Left renal pelvis (tissue), 4 donors: ENCODE results near the gene CETP. TPM values are rescaled to one million over a fixed set of nuclear protein-coding genes. Genes with fewer than 3 reads are reported as not detected.
"Not testable (repeated sequence)": the region's sequence is repeated elsewhere in the genome, so short reads cannot be mapped to it uniquely, and the experiment has no call there.

ENCODE experiments used
- DNase-seq, 4 donors: peaks; one replicate each; pipeline ENCODE4 v3.0.0-alpha.2; 2013; ENCODE audit warnings: low read depth in 4 of 4, low spot score in 3 of 4
- polyA plus RNA-seq, 4 donors: library from polyadenylated mRNA; unstranded; fragments of 120-200 nt; gene quantifications; one replicate each; pipeline ENCODE4 v1.2.1, GENCODE V29; 2013; ENCODE audit not compliant: insufficient read length in 4 of 4

The CETP gene
- polyA plus RNA-seq, 4 donors: 7.3 to 13.4 (median 11.4) TPM

DNA sequence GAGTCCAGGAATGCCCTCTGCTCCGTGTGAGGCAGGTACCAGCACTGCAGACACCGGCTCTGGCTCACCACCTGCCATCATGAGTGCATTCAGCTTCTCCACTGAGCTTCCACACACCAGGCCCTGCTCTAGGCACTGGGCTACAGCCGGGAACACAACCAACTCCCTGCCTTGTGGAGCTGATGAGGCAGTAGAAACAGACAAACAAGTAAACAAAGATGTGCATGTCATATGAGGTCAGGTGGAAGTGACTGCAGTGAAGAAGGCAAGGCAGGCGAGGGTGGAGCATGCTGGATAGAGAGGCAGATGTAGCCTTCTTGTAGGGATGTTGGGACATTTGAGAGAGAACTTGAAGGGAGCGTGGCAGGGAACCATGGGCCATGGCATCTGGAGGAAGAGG is 32.6 kb downstream of the CETP start:
- DNase-seq: no peak

DNA sequence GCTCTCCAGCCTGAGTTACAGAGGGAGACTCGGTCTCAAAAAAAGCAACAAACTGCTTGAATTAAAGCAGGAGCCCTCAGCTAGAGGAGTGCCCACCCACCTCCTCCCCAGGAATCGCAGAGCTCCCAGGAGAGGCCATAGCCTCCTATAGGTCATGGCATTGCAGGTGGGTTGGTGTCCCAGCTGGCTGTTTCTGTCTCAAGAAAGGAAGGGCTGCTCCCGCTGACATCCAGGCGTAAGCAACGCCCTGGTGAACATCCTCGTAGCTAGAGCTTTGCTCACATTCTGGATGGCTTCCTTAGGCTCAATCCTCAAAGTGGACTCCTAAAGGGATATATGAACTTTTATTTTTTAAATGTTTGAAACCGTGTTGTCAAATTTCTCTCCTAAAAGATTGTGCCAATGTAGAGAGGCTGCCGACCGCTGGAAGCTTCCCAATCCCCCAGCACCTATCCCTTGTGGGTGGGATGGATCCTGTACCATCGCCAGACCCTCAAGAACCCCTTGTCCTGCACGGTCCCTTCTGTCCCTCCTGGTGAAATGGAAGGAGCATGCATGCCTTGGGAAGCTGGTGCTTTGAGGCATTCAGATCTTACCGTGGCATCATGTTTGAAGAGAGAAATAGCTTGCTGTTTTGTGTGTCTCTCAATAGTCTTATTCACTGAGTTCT is 33.5 kb downstream of the CETP start:
- no peak for DNase-seq

DNA sequence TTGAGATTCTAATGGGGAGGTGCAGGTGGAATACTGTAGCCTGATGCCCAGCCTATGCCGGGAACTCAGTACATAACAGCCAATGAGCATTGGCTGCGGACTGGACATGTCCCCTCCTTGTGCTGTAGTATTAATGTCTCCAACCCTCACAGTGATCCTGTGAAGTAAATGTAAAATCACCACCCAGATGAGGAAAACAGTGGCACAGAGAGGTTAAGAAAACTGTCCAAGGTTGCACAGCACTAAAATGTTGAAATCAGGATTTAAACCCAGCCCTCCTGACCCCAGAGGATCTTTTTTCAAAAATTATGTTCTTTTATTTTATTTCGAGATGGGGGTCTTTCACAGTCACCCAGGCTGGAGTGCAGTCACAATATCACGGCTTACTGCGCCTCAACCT is 35.5 kb downstream of the CETP start:
- no peak for DNase-seq

DNA sequence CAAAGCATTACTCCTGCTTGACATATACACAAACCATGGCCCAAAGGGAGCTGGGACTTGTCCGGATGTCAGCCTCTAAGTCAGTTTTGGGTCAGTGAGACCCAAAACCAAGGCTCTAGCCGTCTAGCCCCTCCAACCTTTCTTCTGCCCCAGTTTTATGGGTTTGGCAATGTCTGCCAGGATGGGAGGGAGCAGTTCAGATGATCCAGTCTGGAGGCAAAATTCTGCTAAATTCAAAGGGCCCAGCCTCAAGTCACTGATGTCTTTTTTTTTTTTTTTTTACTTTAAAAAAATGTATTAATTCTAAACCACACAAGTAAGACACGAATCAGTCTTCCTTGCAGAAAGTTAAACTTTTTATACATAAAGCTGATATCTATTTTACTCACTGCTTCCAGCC is 36.2 kb downstream of the CETP start:
- no peak for DNase-seq

DNA sequence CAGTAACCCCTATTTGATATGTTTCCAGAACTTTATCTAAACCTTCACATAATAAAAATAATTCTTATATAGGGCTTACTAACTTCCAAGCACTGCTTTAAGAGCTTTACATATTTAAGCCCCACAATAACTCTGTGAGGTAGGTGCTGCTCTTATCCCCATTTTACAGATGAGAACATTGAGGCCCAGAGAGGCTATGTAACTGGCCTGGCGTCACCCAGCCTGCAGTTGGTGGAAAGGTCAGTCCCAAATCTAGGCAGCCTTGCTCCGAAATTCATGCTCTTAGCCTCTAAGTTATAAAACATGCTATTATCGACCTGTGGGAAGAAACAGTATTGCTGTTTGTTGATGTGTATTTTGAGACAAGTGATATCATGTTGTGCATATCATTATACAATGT is 36.6 kb downstream of the CETP start:
- DNase-seq: no peak

DNA sequence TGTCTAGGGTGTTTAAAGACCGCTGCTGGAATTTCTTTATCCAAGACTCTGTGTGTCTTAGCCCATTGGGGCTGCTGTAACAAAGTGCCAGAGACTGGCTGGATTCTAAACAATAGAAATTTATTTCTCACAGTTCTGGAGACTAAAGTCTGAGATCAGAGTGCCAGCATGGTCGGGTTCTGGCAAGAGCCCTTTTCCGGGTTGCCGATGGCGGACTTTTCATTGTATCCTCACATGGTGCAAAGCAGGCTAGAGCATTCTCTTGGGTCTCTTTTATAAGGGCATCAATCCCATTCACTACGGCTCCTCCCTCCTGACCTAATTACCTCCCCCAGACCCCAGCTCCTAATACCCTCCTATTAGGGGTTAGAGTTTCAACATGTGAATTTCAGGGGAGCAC is 37.1 kb downstream of the CETP start:
- no peak for DNase-seq

DNA sequence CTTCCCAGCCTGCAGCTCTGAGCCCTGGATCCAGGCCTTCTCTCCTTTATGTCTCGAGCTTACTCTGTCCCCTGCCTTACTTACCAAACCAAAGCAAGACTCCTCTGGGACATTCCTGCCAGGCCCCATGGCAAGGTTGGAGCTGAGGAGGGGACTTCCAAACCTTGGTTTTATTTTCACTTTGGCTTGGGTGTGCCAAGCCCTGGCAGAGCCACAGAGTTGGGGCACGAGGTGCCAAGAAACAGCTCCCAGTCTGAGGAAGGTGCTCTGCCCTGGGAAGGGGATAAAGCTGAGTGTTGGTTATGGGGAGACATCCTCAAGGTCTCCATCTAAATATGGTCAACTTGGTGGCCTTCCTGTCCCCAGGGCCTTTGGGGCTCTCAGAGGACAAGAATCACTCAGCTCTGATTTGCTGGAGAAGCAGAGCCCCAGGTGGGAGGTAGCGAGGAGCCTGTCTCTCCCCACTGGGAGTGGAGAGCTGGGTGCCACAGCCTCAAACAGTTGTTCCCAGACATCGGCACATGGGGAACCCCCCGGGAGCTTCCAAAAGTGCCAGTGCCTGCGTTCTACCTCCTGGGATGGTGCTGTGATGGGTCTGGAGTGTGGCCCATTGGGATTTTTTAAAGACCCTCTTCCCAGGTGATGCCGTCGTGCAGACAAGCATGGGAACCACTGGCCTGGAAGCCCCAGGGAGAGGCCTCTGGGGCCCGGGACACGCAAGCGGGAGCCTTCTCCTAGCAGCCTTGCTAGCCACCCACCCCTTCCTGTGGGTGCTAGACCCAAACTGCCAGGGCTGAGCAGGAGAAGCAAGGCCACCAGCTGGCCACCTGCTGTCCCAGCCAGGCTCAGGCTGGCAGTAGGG is 37.9 kb downstream of the CETP start:
- DNase-seq: no peak

DNA sequence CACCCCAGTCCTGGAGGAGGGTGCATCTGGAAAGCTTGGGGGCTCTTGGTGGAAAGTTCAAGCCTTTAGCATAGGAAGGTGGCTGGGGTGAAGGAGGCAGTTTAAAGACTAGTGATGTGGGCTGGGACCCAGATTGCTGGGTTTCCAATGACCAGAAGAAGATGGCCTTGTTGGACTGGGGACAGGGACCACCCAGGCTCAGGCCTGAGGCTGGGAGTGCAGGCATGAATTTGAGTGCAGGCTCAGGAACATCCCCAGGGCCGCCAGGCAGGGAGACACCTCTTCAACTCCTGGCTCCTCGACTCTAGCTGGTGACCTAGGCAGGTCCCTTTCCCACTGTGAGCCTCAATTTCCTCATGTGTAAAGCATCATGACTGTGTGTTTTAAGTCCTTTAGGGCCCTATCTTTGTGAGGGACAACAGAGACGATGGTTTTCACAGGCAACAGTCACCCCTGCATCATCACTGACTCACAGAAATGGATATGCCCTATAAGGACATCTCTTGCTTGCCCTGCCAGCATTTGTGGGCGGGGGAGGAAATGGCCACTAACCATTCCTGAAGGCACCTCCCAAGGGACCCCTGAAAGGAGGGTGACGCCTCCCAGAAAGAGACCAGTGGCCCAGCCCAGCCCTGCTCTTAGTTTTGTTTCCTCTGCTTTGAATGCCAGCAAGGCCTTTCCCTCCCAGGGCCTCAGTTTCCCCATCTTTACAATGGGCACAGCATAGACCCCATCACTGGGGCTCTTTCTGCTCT is 38.7 kb downstream of the CETP start:
- DNase-seq: no peak

DNA sequence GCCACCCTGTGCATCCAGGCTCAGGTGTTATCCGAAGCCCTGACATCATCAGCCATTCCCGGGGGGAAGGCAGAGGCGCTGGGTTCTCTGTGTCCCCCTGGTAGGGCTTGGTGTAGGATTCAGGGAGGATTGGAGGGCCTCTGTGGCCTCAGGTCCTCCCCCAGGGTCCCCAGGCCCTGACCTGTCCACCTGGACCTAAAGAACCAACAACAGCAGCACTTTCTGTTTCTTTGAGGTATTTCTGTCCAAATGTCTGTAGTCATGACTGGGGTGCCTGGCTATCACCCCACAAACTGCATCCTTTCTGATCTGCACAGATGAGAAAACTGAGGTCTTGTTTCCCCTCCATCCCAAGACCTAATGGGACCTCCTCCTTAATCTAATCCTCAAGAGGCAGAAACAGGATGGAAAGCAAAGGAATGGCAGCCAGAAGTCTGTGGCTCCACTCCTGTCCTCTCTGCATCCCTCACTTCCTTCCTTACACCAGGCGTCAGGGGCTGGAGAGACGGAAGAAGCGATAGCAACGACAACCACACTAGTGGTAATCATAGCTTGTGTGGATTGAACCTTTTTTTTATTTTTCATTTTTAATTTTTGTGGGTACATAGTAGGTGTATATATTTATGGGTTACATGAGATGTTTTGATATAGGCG is 39.4 kb downstream of the CETP start:
- no peak for DNase-seq

DNA sequence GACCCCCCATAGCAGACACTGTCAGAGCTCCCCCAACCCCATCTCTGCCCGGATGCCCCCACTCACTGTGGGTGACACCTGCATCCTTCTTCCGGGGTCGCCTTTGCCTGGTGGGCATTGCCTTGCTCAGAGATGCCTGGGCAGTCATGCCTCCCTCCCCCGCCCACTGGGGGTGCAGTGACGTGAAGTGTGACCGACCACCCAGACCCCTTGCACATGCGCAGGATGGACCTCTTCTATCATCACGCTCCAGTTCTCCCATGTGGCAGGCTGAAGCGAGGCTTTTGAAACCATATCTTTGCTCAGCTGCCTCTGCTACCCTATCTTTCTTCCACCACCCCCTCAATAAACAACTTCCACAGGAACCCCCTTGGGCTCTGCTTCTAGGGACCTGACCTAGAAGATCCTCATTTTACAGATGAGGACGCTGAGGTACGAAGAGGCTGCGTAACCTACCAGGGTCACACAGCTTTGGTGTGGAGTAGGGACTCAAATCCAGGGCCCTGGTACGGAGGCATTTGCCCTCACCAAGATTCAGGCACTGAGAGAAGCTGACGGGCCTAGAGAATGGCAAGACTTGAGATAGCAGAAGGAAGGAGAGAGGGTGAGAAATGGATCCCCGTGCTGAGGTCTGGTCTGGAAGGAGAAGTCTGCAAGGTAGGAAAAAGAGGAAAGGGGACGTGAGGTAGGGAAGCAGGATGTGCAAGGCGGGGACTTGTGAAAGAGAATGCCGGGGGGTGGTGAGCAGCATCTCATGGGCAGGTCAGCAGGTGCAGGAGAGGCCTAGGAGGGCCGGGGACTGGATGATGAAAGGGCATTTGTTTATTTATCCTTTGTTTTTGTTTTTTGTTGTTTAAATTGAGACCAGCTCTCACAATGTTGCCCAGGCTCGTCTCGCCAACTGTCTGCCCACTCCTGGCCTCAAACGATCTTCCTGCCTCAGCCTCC is 42.0 kb downstream of the CETP start:
- DNase-seq: no peak

DNA sequence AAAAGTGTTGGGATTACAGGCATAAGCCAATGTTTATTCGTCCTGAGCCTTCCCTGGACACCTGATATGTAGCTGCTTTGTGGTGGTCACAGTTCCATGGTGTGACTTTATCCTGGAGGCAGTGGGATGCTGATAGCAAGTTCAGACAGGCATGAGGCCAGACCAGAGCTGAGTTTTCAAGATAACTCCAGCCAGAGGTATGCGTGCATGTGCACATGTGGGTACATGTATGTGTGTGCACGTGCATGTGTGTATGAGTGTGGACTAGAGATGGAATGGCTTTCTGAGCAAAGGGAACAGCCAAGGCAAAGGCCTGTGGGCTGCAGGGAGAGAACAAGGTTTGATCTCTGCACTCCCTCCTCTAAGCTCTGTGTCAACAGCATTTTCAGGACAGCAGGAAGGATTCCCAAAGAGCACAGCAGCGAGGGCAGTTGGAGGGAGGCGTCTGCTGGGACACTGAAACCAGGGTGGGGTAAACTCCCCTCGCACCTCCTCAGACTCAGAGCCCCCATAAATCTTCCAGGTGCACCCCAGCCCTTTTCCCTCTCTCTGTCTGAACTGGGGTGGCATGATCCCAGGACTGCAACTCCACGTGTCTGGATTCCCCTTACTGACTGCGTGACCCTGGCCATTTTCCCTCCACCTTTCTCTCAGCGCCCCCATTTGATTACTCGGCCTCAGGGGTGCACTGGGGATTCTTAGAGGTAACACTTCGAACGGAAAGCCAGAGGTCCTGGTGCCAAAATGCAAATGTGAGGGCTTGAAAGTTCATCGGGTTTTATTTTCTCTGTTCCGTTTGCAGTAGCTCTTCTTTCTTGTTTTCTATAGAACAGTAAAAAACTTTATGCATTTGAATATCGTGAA is 42.9 kb downstream of the CETP start:
- no peak for DNase-seq

DNA sequence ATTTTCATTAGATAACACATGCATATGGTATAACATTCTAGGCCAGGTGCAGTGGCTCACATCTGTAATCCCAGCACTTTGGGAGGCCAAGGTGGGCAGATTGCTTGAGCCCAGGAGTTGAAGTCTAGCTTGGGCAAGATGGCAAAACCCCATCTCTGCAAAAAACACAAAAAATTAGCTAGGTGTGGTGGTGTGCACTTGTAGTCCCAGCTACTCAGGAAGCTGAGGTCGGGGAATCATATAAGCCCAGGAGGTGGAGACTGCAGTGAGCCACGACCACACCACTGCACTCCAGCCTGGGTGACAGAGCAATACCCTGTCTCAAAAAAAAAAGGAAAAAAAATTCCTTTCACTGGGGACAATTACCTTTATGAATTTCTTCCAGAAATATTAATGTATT is 43.8 kb downstream of the CETP start:
- not testable (repeated sequence) for DNase-seq

DNA sequence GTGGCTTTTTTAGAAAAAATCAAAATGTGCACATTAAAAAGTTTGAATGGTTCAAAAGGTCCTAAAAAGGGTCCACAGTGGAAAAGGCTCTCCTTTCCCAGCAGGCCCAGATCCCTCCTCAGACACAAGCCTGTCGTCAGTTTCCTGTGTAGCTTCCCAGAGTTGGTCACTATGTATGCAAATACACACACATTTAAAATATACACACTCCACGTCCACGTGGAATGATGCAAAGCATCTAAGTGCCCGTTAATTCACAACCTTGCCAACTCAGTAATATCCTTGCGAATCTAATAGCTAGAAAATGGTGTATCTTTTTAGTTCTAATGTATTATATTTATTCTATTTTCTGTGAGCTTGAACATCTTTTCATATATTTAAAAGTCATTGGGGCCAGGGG is 45.3 kb downstream of the CETP start:
- DNase-seq: no peak

DNA sequence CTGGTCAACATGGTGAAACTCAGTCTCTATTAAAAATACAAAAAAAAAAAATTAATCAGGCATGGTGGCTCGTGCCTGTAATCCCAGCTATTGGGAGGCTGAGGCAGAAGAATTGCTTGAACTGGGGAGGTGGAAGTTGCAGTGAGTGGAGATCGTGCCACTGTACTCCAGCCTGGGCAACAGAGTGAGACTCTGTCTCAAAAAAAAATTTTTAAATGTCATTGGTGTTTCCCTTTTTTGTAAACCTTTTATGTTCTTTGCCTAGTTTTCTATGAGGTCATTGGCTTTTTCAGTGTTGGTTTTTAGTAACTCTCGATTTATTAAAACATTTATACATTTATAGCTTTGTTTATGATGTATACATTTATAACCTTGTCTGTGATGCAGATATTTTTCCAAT is 45.8 kb downstream of the CETP start:
- no peak for DNase-seq

DNA sequence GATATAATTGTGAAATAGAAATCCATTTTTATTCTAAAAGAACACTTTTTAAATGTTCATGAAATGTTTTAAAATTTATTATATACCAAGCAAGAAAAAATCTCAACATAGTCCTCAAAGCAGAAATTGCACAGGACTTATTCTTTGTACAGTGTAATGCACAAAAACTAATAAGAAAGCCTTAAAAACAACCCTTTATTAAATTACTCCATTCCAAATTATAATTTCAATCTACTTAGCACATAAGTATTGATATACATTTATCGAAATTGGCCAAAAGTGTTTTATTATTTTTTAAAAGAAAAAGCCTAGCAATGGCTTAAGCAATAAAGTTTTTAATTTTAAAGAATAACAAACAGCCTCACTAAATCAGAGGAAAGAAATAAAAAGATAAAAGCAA is 46.7 kb downstream of the CETP start:
- DNase-seq: no peak

DNA sequence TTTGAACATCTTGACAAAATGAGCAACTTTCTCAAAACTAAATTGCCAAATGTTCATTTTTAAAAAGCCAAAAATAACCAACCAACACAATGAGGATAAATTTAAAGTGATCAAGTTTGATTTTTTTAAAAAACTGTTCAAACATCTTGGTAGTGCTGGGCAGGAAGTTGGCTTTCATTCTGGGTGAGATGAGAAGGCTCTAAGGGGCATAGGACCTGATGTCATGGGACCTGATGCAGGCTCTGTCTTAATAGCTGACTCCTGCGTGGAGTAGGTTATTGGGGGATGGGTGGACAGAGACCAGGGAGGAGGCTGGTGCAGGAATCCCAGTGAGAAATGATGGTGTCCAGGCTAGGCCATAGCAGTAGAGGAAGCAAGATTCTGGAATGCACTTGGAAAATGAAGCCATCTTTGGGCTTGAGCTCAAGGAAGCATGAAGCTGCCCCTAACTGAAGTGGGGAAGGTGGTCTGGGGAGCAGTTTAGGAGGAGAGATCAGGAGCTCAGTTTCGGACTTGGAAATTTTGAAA is 48.0 kb downstream of the CETP start:
- DNase-seq: no peak

DNA sequence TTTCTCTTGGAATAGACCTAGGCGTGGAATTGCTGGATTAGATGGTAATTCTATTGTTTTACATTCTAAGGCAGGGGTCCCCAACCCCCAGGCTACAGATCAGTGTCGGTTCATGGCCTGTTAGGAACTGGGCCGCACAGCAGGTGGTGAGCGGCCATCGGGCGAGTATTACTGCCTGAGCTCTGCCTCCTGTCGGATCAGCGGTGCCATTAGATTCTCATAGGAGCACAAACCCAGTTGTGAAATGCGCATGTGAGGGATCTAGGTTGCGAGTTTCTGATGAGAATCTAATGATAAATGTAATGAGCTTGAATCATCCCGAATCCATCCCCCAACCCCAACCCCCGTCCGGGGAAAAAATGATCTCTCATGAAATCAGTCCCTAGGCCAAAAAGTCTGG is 50.6 kb downstream of the CETP start:
- DNase-seq: no peak

DNA sequence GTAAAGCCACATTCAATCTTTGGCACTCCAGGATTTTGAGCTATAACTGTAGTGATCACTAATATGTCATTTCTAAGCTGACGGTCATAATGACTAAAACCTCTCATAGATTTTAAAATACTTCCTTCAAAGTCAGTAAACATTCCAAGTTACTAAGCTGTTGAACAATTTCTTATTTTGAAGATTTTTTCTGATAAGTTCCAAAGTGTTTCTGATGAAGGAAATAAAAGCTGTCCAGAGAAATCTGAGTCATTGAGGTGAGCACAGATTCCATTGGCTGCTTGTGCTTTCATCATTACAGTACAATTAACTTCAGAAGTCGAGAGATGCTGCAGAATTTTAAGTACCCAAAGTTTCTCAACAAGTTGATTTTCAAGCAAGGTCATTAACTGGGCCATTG is 51.5 kb downstream of the CETP start:
- DNase-seq: no peak

DNA sequence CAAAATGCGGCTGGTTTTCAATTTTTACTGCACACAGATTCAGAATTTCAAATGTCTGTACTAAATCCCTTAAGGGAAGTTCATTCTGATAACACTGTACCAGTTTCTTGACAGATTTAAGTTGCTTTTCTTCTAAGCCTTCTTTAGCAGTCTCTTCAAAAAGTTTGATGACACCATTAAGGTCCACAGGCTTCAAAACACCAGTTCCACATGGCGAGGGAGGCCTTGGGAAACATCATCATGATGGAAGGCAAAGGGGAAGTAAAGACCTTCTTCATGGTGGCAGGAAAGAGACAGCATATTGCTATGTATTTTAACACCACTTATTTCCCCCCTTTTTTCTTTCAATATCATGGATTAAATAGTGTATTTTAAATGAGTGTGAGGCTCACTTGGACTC is 52.2 kb downstream of the CETP start:
- DNase-seq: no peak
